K562 (cell line): ENCODE measurements around the gene SOS1. TPM values are rescaled to one million over a fixed set of nuclear protein-coding genes. Genes with fewer than 3 reads are reported as not detected.

ENCODE experiments used
- CEBPG ChIP-seq, 3 experiments: fragments of 200-800 bp in 1 of 3; sonication (Bioruptor generic) in 1 of 3; sonication (generic) in 1 of 3; formaldehyde crosslinking in 1 of 3; IDR thresholded peaks in 2 of 3; conservative IDR thresholded peaks in 1 of 3; 2 replicates each; pipeline versions ENCODE4 v1.6.1 to v1.8.0; 2016 to 2022; ENCODE audit warnings: missing compliant biosample characterization in 2 of 3, missing genetic modification characterization in 2 of 3, mild to moderate bottlenecking in 1 of 3, missing genetic modification reagents in 1 of 3
- E2F3 ChIP-seq: fragments of 250-450 bp; sonication (Bioruptor Pico); IDR thresholded peaks from 2 replicates; pipeline ENCODE4 v1.4.0; 2020; ENCODE audit warnings: mild to moderate bottlenecking
- HDAC8 ChIP-seq: fragments of 450-650 bp; IDR thresholded peaks from 2 replicates; pipeline ENCODE4 v1.6.1; 2016; ENCODE audit warnings: mild to moderate bottlenecking, missing genetic modification characterization, moderate library complexity, missing compliant biosample characterization
- NKRF ChIP-seq: fragments of 450-650 bp; IDR thresholded peaks from 2 replicates; pipeline ENCODE4 v1.6.1; 2016; ENCODE audit warnings: borderline replicate concordance
- PRDM10 ChIP-seq: fragments of 450-650 bp; IDR thresholded peaks from 2 replicates; pipeline ENCODE4 v1.6.1; 2018; ENCODE audit not compliant: partially characterized antibody
- ZNF318 ChIP-seq, 2 experiments: fragments of 450-650 bp; IDR thresholded peaks; 2 replicates each; pipeline ENCODE4 v1.6.1; 2016; ENCODE audit warnings: mild to moderate bottlenecking in 2 of 2, borderline replicate concordance in 1 of 2, low read depth in 1 of 2, moderate library complexity in 1 of 2
- ZNF395 ChIP-seq: fragments of 200-800 bp; sonication (Bioruptor generic); IDR thresholded peaks from 2 replicates; pipeline ENCODE4 v1.6.1; 2017; ENCODE audit warnings: missing genetic modification characterization, missing compliant biosample characterization
- ZZZ3 ChIP-seq: fragments of 450-650 bp; IDR thresholded peaks from 2 replicates; pipeline ENCODE4 v1.6.1; 2016; ENCODE audit warnings: antibody characterized with exemption, mild to moderate bottlenecking, moderate library complexity
- polyA plus RNA-seq, 8 experiments: library from polyadenylated mRNA; depleted of rRNA in 4 of 8; stranded (reverse) in 5 of 8; unstranded in 3 of 8; fragments of >200 nt; fragmentation: Nextera tagmentation in 2 of 8; fragmentation: Illumina TruSeq in 1 of 8; extraction: Ambion mirVana in 2 of 8; extraction: Trizol in 1 of 8; gene quantifications; 2 replicates each; pipeline versions ENCODE4 v1.2.1 to v1.2.3, GENCODE V29; 2011 to 2014; ENCODE audit warnings: inconsistent platforms in 1 of 8, missing spikeins in 1 of 8
- total RNA-seq, 7 experiments: library from RNA; depleted of rRNA in 6 of 7; stranded (reverse); fragments of >200 nt in 6 of 7; fragmentation: Illumina TruSeq in 2 of 7; extraction: Trizol in 2 of 7; gene quantifications; 2 replicates each; pipeline versions ENCODE4 v1.2.1 to v1.2.3, GENCODE V29; 2011 to 2021; ENCODE audit warnings: low replicate concordance in 1 of 7

Gene SOS1
- total and polyA plus RNA-seq, 9 of the 15 experiments (the other 6 are each of a cell fraction or from before 2014, with no cell fraction given), result 2.5 to 27.1 (median 16.3) TPM

GRCh38 chr2:39120771-39121522 is at the start of gene SOS1 (continued):
- TF ChIP-seq NKRF (peak; percentile 84; the same call in 1 of the 2 replicates), PRDM10 (peak; percentile 71), ZZZ3 (no peak), ZNF395 (CRISPR knock-in tag) (0 out of 2 replicates have a peak, but pooled peaks have one; percentile 21), E2F3 (no peak), HDAC8 (tag) (no peak), ZNF318 (IDR thresholded peaks at IDR 0.05; ENCODE audit: borderline replicate concordance in 1 of 2, low read depth in 1 of 2) (no peak), CEBPG (CRISPR knock-in tag; IDR thresholded peaks at IDR 0.05) (peak; percentile 69; the same call in 1 of the 2 replicates), CEBPG (tag; conservative IDR thresholded peaks at IDR 0.05 in 1 of 2, IDR thresholded peaks at IDR 0.05 in 1 of 2) (no peak)
